ENCODE data around the gene CDK14.

Gene CDK14

DNA sequence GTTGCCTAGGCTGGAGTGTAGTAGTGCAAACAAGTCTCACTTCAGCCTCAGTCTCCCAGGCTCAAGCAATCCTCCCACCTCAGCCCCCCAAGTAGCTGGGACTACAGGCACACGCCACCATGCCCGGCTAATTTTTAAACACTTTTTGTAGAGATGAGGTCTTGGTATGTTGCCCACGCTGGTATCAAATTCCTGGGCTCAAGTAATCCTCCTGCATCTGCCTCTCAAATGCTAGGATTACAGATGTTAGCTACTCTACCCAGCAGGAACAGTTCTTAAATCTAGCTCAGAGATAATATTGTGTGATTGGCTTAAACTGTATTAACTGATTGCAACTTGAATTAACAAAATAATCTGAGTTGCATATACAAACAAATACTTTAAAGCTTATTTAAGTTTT is 82.9 kb downstream of the CDK14 start:
- no peak for DNase-seq (ENCODE audit: low read depth)

DNA sequence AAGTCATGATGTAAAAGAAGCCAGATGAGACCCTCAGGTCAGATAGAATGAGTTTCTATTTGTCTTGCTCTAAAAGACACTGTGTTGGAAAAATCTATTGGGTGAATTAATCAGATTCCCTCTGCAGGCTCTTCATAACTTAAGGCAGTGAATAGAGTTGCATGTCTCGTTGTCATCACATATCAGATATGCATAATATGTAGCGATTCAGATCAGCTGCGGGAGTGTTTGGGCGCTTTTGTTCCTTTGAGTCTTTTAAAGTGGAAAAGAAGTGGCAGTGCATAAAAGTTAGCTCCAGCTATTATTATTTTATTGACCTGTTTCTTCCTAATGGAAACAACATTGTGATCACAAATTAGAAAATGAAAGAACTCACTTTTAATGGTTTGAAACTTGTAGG is 84.4 kb downstream of the CDK14 start:
- DNase-seq (ENCODE audit: low read depth), result no peak

DNA sequence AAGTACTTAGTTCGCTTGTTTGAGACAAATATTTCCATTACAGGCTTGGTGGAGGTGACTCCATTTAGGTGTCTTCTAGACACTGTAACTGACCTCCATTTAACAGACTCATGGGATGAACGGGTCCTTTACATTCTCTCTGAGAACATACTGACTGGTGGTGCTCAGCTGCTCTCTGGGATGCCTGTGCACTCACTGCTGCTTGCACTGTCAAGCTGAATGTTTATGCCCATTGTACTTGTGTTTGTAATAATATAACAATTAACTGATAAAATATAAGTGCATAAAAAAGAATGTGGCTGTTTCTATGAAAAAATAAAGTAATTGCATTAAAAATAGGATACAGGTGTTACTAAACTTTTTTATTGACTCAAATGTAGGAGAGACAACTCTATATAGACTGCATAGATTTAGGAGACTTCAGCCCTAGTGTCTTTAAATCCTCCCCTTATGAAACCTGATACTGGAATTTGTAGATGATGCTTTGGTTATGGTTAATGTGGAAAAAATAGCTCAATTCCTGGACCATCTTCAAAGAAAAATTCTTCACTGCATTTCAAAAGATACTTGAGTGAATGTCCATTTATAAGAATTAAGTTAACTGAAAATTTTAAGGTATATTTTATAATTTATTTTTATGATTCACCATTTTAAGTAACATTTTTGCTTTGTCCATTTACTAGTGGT is 85.4 kb downstream of the CDK14 start:
- peak; percentile 67 for DNase-seq (ENCODE audit: low read depth)

DNA sequence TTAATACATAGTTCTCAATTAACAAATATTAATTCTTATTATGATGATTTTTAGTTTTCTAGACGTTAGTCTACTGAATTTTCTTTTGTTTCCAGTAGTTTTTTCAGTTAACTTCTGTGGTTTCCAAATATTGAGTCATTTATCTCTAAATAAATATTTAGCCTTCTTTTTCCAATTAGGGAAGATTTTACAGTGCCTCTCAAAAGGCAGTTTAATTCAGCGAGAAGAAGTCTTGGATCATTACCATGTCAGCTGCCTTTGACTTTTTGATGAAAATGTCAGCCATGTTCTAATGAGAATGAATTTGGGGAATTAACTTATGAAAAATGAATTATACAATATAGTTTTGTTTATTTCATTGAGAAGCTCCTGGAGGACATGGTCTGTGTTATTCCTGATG is 90.0 kb downstream of the CDK14 start:
- DNase-seq (ENCODE audit: low read depth), result no peak

DNA sequence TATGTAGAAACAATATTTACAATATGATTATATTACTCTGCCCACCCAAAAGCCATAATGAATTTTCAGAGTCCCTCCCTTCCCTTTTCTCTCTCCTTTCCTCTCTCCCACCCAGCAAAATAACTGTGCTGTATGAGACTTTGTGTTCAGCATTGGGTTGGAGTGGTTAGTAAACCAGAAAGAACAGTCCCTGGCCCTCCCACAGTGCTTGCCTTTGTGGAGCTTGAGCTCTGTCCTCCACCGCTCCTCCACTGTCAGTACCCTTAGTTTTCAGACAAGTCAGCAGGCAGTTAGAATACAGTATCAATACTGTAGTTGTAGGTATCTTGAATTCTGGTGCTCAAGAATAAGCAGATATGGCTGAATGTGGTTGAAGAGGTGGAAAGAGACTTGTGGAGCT is 92.7 kb downstream of the CDK14 start:
- DNase-seq (ENCODE audit: low read depth), result no peak

DNA sequence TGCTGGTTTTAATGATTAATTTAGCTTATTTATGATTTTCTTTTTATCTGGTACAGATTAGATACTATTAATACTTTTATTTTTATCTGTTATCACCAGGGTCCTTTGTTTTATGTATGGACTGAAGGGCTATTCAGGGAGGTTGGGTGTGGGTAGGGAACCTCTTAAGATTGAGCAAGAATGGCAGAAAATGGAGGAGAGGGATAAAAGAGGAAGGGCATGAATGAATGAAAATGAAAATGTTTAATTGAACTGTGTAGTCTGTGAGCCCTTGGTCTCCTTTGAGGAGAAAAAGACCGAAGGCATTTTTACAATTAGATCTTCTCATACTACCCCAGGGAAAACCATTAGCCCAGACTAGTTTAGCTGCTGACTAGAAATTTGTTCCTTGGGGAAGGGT is 93.1 kb downstream of the CDK14 start:
- no peak for DNase-seq (ENCODE audit: low read depth)

DNA sequence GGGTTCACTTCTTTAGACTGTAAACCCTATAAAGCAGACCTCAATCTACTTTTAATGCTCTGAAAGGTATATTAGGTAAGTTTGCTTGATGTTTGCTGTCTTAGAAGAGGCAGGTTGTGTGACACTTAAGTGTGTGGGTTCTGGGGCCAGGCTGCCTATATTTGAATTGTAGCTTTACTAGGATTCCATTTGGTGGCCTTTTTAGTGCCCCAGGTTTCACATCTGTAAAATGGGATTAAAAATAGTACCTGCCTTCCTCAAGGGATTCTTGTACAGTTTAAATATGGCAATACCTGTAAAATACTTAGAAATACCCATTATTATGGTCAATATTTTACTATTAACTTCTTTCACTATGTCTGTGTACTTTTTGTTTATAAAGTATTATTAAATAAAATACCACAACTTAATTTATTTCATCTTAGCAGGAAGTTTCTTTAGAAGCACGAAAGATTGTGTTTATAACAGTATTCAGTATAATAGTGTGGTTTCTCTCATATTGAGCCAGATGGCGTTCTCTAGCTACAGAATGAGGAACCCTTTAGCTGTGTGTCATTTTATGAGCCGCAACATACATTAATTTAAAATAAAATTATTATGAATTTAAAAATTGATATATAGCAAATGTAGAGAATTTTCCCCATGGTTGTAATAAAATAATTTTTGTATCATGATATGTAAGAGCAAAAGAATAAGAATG is 94.2 kb downstream of the CDK14 start:
- DNase-seq (ENCODE audit: low read depth), result no peak

DNA sequence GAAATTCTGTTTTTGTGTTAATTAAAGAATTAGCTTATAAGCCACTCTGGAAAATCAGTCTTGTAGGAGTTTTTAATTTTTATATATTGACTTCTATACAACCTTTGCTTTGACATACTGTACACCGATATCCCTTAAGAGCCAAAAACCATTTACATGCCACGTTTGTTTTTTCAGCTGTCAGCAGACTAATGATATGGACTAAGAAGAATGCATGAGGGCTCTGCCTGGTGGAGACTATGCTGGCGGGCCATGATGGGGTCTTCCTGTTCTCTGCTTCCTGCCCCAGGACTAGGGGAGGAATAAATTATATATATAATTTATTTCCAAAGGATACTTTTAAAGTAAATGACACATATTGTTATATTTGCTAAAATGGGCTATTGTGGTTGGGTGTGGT is 96.3 kb downstream of the CDK14 start:
- DNase-seq (ENCODE audit: low read depth), result peak; percentile 72

DNA sequence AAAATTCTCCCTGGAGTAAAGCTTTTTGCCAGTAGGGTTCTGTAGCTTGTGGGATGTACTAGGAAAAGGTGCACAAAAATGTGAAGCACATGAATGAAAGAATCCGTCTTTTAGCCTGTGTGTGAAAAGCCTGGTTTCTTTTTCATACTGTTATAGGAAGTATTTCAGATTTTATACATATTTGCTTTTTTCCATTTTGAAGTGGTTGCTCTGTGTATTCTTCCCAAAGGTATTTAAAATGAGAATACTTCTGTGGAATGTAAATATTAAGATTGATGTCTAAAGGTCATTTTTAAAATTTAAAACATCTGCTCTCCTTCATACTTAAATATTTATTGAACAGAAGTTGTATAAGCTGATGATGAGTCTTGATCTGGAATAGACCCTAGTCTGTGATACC is 96.8 kb downstream of the CDK14 start:
- peak; percentile 29 for DNase-seq (ENCODE audit: low read depth)

DNA sequence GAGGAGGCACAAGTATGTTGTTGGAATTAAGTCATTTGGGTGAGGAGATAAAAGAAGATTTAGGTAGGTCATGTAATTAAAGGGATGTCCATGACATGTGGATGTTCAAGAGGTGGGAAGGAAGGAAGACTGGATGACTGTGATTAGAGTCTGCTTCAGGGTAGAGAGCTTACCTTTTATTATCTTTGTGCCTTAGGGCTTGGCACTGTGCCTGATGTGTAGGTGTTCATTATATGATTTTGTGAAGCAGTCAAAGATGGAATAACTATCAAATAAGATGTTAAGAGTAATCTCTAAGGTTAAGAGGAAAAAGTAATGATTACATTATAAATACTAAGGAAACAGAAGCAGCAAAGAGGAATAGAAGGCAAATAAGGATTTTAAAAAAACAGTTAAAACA is 97.8 kb downstream of the CDK14 start:
- DNase-seq (ENCODE audit: low read depth), result no peak

DNA sequence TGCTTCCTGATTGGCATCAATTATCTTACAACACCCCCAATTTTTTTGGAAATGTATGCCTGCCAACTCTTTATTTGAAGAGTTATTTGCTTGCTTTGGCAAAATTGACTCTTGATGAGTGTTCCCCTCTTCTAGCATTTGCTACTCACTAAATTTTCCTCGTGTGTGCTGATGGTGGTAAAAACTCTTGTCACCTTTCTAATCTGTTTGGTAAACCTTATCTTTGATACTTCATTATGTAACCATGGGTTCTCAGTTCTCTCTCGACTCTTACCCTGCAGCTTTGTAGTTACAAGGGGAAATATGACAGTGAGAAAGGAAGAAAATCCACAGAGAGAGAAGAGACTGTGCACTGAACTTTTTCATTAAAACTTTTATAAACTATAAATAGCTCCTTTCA is 102.5 kb downstream of the CDK14 start:
- DNase-seq (ENCODE audit: low read depth), result no peak

DNA sequence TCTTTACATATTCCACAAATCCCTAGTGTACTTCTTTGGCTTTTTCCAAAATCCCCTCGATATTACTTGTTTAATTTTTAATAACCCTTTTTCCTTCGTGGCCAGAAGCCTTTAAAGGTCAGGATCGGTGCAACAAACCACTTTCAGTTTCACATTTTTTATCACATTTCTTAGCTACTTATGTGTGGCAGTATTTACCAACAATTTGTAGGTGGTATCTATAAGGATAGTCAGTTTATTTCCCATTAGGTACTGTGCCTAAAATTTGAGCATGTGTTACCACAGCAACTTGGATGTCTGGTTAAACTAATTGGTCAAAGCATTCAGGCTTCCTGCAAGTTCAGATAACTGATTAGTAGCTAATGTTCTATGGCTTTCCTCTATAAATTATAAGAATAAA is 104.9 kb downstream of the CDK14 start:
- peak; percentile 41 for DNase-seq (ENCODE audit: low read depth)

DNA sequence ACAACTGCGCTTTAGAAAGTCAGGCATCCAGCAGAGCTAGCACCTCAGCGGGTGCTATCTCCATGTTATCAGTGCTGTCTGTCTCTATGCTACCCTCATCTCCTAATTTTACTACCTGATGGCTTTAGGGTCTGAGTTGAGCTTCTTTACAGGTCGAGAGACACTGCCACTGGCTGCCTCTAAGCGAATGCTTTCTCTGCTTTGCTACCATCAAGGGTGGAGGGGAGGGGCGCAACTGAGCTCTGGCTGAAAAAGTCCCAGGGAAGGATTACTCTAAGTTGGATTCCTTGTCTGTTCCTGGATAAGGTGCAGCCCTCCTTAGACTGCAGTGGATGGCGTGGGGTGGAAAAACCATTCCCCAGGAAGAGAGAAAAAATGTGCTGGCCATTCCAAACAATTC is 105.7 kb downstream of the CDK14 start:
- no peak for DNase-seq (ENCODE audit: low read depth)

DNA sequence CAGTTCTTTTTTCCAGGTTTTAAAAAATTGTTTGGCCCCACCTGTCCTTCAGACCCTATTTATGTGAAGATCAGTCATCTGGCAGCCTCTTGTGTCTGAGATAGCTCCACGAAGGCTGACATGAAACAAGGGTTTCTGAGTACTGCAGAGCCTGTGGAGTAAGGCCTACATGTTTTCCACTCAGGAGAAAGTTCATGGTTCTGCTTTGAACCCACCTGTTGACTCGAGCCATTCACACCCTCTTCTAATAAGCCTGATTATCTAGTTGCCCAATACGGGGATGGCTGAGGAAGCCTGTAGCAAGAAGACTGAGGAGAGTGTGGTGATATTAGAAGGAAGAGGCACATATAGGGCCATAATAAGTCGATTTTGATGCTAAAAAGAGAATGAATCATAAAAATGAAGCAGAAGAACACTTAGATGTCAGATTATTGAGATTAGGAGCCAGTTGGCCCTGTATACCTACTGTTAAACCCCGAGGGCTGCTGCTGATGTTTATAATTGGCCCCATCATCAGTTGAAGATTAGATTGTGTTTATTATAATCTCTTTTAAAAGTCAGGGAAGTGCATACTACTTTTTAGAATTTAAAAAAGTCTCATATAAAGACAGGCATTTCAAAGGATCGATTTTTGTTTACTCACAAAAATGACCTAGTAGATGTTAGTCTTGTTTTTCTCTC is 109.4 kb downstream of the CDK14 start:
- no peak for DNase-seq (ENCODE audit: low read depth)

DNA sequence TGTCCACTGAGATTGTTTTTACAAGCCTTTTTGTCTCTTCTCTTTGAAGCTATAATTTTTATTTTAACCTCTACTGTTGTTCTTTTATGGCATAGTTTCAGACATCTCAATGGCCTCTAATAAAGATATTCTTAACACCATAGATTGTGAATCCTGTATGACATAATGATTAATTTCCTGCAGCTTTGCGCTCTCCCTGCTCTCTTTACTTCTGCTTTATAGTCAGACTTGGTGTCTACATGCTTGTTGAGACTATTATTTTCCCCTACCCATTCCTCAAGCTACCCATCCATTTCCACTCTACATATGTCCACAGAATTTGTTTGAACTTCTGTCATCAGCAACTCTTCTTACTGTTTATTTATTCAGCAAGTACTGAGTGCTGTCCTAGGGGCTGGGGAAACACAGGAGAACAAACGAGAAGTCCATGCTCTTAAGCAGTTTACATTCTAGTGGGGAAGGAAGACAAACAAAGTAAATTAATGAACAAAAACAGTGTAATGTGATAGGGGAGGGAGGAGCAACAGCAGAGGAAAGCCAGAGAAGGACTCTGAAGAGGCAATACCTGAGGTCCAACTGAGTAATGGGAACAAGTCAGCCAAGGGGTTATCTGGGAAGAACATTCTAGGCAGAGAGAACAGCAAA is 110.1 kb downstream of the CDK14 start:
- DNase-seq (ENCODE audit: low read depth), result peak; percentile 68

DNA sequence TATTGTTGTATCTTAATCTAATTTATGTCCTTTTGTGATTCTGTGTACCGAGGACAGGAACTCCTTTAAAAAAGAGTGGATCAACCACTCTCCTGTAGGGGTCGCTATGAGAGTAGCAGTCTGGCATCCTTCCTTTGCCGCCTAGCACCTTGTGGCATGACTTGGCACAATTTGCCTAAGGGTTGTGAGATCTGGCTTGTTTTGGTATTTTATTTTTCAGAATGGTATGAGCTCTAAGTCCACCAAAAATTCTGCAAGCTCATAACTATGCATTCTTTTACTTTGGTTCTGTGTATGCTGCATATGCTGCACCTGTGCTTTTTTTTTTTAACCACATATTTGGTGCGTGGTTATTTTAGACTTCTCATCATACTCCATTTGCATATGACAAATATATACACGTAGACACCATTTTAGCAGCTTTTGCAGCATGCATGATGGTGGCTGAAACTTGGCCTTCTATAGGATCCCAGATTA is 112.8 kb downstream of the CDK14 start:
- DNase-seq (ENCODE audit: low read depth), result no peak

DNA sequence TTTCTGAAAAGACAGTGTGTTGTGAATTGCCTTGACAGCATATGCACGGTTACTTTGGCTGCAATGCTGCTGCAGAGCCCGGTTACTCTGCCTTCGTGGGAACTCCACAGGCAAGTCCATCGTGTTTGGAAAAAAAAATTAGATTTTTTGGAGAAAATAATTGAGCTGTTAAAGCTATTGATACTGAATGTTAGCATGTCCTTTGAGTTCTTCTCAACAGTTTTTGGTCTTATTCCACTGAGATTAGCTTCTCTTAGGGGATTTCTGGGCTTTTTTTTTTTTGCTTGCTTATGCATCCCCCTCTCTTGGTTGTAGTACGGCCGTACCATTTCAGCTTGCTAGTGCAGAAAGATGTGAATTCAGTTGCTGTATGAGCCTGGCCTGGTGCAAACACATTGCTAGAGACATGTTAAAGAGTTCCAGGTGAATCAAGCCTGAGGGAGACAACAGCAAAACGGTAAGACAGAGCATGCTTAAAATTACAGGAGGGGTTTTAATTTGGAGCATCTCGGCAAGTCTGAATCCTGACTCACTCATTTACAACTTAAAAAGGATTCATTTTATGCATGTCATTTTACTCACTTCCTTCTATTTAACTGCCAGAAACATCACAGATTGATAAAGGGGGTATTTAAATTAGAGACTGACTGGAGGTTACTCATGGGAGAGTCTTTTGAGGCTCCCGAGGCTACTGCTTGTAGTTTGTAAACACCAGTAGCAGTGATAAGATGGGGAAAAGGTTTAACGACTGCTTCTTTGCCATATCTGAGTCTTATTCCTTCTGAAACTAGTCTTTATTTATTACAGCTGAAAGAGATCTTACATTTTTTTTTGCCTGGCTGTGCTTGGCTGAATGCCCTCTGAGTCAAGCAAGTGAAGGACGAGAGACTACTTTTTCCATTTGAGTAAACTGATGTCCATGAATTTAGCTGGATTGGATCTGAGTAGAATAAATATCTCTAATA is 113.7 kb downstream of the CDK14 start:
- peak; percentile 77 for DNase-seq (ENCODE audit: low read depth)

DNA sequence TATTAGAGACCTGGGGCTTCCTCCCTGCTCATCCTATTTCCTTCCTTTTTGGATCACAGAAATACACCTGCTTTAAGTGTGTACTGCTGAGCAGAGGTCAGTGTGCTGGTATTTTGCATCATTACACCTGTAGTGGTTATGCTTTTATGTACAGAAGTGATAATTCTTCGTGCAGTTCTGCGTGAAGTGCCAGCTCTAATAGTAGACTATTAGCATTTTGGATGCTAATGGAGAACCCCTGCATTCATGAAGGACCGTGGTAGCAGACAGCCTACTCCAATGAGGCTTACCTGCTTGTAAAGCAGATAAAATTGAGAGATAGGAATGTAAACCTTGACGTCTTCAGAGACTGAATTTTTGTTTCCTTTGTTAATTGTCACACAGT is 114.3 kb downstream of the CDK14 start:
- no peak for DNase-seq (ENCODE audit: low read depth)

DNA sequence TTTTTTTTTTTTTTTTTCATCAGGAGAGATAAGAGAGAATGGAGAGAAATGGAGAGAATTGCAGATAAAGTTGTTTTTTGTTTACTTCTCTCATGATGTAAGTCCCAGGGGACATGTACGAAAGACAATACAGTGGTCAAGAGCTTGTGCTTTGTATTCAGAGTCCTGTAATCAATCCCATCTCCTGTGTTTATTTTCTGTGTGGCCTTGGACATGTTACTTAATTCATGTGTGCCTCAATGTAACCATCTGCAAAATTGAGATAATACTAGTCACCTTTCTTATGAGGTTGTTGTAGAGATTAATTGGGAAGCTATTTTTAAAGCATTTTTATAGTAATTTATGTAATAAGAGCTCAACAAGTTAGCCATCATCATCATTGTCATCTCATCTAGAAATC is 117.5 kb downstream of the CDK14 start:
- no peak for DNase-seq (ENCODE audit: low read depth)

DNA sequence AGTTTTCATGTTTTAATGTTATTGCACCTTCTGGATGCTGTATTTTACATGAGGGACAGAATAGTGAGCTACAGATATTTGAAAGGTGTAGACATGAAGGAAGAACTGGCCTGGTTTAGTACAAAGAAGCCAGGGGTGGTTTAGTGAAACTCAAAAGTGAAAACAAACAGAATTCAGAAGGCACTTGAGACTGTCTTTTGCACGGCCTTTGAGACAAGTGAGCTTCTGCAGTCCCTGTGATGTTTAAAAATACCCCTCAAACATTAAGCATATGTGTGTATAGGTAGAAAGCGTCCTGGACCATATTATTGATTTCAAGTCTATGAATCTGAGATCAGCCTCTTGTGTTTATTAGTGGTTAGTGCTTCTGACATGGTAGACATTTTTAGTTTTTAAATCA is 118.9 kb downstream of the CDK14 start:
- no peak for DNase-seq (ENCODE audit: low read depth)

DNA sequence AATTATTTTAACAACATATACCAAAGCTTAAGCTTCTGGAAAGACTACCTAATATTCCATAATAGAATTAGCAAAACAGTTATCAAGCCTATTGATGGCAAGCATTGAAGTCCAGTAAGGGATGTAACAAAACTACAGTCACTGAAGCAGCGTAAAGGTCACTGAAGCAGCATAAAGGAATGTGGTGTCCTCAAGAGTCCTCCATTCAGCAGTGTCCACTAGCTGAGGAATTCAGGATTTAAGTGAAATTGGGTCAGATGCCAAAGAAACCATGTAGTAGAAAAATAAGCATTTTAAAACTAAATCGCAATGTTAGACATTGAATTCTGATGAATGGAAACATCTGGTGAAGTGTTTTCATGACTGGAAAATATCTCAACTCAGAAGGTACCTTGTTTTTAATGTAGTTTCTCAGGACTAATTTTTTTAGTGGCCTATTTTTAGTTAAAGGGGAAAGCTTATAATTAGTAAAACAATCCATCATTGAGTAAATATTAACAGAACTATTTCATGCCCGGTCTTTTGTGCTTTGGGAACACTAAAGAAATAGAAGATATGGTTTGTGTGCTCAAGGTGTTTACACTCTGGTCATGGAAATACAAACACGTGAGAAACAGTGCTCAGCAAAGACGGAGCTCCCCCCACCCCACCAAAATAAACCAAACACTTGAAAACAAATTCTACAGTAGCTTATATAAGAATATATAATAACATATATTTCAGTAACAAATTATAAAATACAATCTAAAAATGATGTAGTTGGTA is 121.4 kb downstream of the CDK14 start:
- DNase-seq (ENCODE audit: low read depth), result peak; percentile 65

Measured in iris pigment epithelial cell (primary cell).